Esophagus muscularis mucosa (tissue), 4 donors: ENCODE data around the gene CCNL2. TPM values are rescaled to one million over a fixed set of nuclear protein-coding genes. Genes with fewer than 3 reads are reported as not detected.
"Not testable (repeated sequence)": the region's sequence is repeated elsewhere in the genome, so short reads cannot be mapped to it uniquely, and the experiment has no call there.

Source experiments
- DNase-seq: peaks from one replicate; pipeline ENCODE4 v3.0.0-alpha.2; 2017; ENCODE audit errors: extremely low spot score
- H3K27ac ChIP-seq, 4 donors: fragments of 200-600 bp; sonication (generic); replicated peaks in 1 of 4; 1 replicate in 3 of 4; 2 replicates in 1 of 4; pipeline ENCODE4 v1.5.1; 2016 to 2019; ENCODE audit warnings: mild to moderate bottlenecking in 1 of 4
- H3K27me3 ChIP-seq, 4 donors: fragments of 200-600 bp; sonication (generic); one replicate each; pipeline versions ENCODE4 v1.5.1 to v1.6.0; 2016 to 2019
- H3K36me3 ChIP-seq, 4 donors: fragments of 200-600 bp; sonication (generic); one replicate each; pipeline ENCODE4 v1.5.1; 2016 to 2019
- H3K4me1 ChIP-seq, 4 donors: fragments of 200-600 bp; sonication (generic); one replicate each; pipeline ENCODE4 v1.5.1; 2016 to 2019
- H3K4me3 ChIP-seq, 4 donors: fragments of 200-600 bp; sonication (generic); 1 replicate in 2 of 4; 2 replicates in 2 of 4; pipeline ENCODE4 v1.5.1; 2016 to 2019; ENCODE audit warnings: mild to moderate bottlenecking in 4 of 4, moderate library complexity in 1 of 4
- H3K9me3 ChIP-seq, 4 donors: fragments of 200-600 bp; sonication (generic); 1 replicate in 3 of 4; 2 replicates in 1 of 4; pipeline ENCODE4 v1.5.1; 2016 to 2019
- EP300 ChIP-seq: sonication (generic); formaldehyde crosslinking; IDR thresholded peaks from one replicate; pipeline ENCODE4 v1.6.1; 2017; ENCODE audit warnings: antibody characterized with exemption
- POLR2A ChIP-seq: fragments of 450-650 bp; IDR thresholded peaks from one replicate; pipeline ENCODE4 v1.6.1; 2017; ENCODE audit warnings: antibody characterized with exemption, moderate library complexity, mild to moderate bottlenecking, low read depth
- POLR2AphosphoS5 ChIP-seq, 2 donors: sonication (generic); formaldehyde crosslinking; IDR thresholded peaks; one replicate each; pipeline ENCODE4 v1.6.1; 2017; ENCODE audit warnings: antibody characterized with exemption in 2 of 2
- WGBS: methylation state at CpG from one replicate; pipeline ENCODE4 v1.1.5; 2018; 5-methylcytosine and 5-hydroxymethylcytosine counted together
- intact Hi-C: fragments of 100-400 bp; cut with DNase I; formaldehyde crosslinking; loops from one replicate; pipeline ENCODE4 v1.15.1; 2023
- total RNA-seq, 4 donors: library from RNA; depleted of rRNA; stranded (reverse); fragments of >200 nt; gene quantifications; one replicate each; pipeline versions ENCODE4 v1.1.0 to v1.2.1, GENCODE V29; 2016
- TF ChIP-seq, protein P1 (sequence below), 3 experiments: fragments of 200-600 bp in 2 of 3; fragments of 450-650 bp in 1 of 3; sonication (generic) in 2 of 3; IDR thresholded peaks; one replicate each; pipeline ENCODE4 v1.5.1; 2017 to 2019; ENCODE audit warnings: antibody characterized with exemption in 3 of 3, mild to moderate bottlenecking in 2 of 3, moderate library complexity in 1 of 3

Gene CCNL2
- total RNA-seq, 4 donors from 2014 or later: 73.4 to 136 (median 108) TPM

DNA sequence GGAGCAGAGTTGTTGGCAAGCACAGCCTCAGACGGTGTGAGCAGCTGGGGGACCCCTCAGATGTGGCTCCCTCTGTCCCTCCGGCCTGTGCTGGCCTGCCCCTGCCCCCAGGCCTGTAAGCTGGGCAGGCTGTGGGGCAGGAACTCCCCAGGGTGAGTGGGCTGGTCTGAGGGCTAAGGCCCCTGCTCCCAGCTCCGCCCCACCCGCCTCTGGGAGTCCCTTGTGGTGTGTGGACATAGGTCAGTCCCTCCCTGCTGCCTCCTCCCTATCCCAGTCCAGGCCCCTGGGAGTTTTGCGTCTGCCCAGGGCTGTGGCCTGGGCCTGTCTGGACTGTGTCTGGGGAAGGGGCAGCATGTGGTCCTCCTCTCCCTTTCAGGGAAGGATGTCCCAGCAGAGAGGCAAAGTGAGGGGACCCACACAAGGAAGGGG is 32.7 kb upstream of the CCNL2 start:
- TF ChIP-seq POLR2AphosphoS5 (IDR thresholded peaks at IDR 0.05): peak; percentile 10 to 25
- no peak for TF ChIP-seq POLR2A
- Histone ChIP-seq H3K27me3 (no peaks in the 10 kb centered on the region), H3K36me3 (no peaks in the 10 kb centered on the region), H3K27ac (peak overlapping the region; percentile 96 to 98 (median 97)), H3K4me3 (peak overlapping the region in 3 of 4 donors; percentile 18 to 70 (median 67)), H3K9me3 (no peaks in the 10 kb centered on the region), H3K4me1 (peaks cover 84 to 99% (median 94%) of the 10 kb centered on the region in 4 donors)
- intact Hi-C loops: no loop called here
- WGBS: 40% methylated on average over 1 of the region's 5 CpGs
- DNase-seq: no peak

DNA sequence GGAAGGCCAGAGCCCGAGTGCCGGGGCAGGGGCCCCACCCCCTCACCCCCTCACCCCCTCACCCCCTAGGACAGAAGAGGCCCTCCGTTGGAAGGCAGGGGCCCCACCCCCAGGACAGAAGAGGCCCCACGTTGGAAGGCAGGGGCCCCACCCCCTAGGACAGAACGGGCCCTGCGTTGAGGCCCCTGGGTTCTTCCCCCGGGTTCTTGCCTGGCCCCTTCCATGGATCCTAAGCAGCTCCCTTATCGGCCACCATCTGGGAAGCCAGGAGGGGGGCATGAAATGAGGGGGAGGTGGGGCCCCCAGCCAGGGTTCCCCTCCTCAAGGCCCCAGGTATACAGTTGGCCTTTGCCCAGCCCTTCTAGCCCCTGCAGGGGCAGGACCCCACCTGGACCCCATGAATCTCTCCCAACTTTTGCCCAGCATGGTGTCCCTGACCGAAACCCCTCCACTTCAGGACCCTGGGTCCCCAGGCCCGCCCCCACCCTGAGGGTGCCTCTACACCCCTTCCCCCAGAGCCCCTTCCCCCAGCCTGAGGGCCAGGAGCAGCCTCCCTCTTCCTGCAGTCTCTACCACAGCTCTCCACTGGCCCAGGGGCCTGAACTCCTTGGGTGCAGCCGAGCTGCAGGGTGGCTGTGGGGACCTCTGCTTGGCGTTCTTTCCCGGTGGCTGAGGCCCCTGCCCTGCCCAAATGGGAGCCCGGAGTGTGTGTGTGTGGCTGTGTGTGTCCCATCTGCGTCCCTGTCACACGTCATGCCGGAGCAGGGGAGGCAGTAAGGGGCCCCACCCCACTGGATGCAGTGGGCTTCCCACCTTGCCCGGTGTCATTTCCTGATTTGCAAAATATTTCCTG is 32.1 kb upstream of the CCNL2 start:
- TF ChIP-seq, protein P1, sequence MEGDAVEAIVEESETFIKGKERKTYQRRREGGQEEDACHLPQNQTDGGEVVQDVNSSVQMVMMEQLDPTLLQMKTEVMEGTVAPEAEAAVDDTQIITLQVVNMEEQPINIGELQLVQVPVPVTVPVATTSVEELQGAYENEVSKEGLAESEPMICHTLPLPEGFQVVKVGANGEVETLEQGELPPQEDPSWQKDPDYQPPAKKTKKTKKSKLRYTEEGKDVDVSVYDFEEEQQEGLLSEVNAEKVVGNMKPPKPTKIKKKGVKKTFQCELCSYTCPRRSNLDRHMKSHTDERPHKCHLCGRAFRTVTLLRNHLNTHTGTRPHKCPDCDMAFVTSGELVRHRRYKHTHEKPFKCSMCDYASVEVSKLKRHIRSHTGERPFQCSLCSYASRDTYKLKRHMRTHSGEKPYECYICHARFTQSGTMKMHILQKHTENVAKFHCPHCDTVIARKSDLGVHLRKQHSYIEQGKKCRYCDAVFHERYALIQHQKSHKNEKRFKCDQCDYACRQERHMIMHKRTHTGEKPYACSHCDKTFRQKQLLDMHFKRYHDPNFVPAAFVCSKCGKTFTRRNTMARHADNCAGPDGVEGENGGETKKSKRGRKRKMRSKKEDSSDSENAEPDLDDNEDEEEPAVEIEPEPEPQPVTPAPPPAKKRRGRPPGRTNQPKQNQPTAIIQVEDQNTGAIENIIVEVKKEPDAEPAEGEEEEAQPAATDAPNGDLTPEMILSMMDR (IDR thresholded peaks at IDR 0.05): no peak
- TF ChIP-seq POLR2A (no peak), EP300 (no peak), POLR2AphosphoS5 (IDR thresholded peaks at IDR 0.05) (no peak)
- H3K4me1 ChIP-seq: peaks cover 79 to 99% (median 93%) of the 10 kb centered on the region in 4 donors
- DNase-seq: no peak
- peak overlapping the region; percentile 32 to 67 (median 39) for H3K4me3 ChIP-seq
- intact Hi-C loops: no loop called here
- H3K27ac ChIP-seq: peak overlapping the region; percentile 96 to 98 (median 97)
- H3K9me3 ChIP-seq: no peaks in the 10 kb centered on the region
- 34% methylated on average over 9 of the region's 18 CpGs for WGBS
- no peaks in the 10 kb centered on the region for H3K36me3 ChIP-seq
- H3K27me3 ChIP-seq: no peaks in the 10 kb centered on the region

DNA sequence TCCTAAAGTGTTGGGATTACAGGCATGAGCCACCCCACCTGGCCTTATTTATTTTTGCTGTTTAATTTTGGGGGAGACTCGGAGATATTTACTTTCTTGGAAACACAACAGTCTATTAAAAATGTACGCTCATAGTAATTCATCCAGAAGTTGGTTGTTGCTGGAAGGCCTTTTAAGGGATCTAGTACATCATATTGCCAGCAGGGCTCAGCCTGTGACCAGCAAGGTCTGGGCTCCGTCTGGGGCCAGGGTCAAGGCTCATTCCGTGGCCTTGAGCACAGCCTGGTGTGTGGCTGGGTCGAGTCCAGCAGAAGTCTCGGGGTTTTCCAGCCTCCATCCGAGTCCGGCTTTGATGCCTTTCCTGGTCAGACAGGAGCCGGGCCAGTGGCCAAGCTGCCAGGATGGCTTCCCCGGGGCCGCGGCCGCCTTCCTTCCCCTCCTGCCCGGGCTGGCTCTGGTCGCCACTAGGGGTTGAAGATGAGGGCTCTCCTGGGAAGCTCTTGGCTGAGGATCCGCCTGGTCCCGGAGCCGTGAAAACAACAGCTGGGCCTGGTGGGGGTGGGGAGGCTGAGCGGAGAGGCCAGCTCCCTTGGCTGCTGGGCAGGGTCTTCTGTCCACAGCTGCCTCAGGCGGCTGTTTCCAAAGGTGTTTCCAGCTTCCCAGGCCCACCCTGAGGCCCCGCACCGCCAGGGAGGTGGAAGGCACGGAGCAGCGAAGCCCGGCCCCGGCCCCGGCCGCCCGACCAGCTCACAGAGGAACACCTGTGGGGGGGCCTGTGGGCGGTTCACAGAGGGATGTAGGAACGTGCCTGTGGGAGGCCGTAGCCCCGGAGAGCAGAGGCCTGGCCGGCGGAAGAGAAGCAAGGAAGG is 31.2 kb upstream of the CCNL2 start:
- peak overlapping the region; percentile 96 to 98 (median 97) for H3K27ac ChIP-seq

DNA sequence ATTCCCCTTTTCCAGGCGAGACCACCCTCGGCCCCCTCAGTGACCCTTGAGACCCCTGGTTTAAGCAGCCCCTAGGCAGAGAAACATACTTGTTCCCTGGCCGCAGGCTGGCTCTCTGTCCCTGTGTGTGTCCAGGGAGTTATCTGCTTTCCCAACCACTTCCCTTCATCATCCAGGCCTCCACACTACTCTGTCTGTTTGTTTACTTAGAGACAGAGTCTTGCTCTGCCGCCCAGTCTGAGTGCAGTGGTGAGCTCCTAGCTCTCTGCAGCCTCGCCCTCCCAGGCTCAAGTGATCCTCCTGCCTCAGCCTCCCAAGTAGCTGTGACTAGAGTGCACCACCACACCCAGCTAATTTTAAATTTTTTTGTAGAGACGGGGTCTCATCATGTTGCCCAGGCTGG is 30.5 kb upstream of the CCNL2 start:
- intact Hi-C loops: no loop called here
- peak overlapping the region; percentile 96 to 98 (median 97) for H3K27ac ChIP-seq
- TF ChIP-seq, protein P1 (IDR thresholded peaks at IDR 0.05): no peak
- TF ChIP-seq POLR2A: no peak
- TF ChIP-seq POLR2AphosphoS5 (IDR thresholded peaks at IDR 0.05): no peak
- TF ChIP-seq EP300: no peak
- DNase-seq: no peak
- WGBS: 41% methylated on average over 6 of the region's 6 CpGs
- H3K27me3 ChIP-seq: no peaks in the 10 kb centered on the region
- H3K9me3 ChIP-seq: no peaks in the 10 kb centered on the region
- peaks cover 66 to 91% (median 80%) of the 10 kb centered on the region in 4 donors for H3K4me1 ChIP-seq
- H3K4me3 ChIP-seq: no peak overlapping the region
- H3K36me3 ChIP-seq: no peaks in the 10 kb centered on the region

More for the DNA sequence above, 31.2 kb upstream of the CCNL2 start:
- Histone ChIP-seq H3K4me3 (peak overlapping the region; percentile 32 to 67 (median 39)), H3K36me3 (no peaks in the 10 kb centered on the region), H3K9me3 (no peaks in the 10 kb centered on the region), H3K27me3 (no peaks in the 10 kb centered on the region), H3K4me1 (peaks cover 73 to 97% (median 87%) of the 10 kb centered on the region in 4 donors)
- 13% methylated on average over 21 of the region's 35 CpGs for WGBS
- DNase-seq: no peak
- intact Hi-C loops: no loop called here
- no peak for TF ChIP-seq EP300
- TF ChIP-seq, protein P1 (IDR thresholded peaks at IDR 0.05): peak; percentile 8 to 37 (median 26)
- TF ChIP-seq POLR2AphosphoS5 (IDR thresholded peaks at IDR 0.05): peak; percentile 61 to 78

DNA sequence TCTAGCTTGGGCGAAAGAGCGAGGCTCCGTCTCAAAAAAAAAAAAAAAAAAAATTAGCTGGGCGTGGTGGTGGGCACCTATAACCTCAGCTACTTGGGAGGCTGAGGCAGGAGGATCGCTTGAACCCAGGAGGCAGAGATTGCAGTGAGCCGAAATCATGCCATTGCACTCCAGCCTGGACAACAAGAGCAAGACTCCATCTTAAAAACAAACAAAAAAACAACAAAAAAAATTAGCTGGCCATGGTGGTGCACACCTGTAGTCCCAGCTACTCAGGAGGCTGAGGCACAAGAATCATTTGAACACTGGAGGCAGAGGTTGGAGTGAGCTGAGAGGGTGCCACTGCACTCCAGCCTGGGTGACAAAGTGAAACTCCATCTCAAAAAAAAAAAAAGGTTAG is 29.8 kb upstream of the CCNL2 start:
- WGBS: 92% methylated on average over 6 of the region's 6 CpGs
- DNase-seq, intact Hi-C loops, H3K36me3 ChIP-seq, H3K9me3 ChIP-seq, H3K27me3 ChIP-seq, H3K4me3 ChIP-seq: not testable (repeated sequence)
- Histone ChIP-seq H3K4me1 (peaks cover 59 to 84% (median 73%) of the 10 kb centered on the region in 4 donors), H3K27ac (peak overlapping the region; percentile 96 to 98 (median 97))
